Liver (tissue), 9 donors: ENCODE measurements around the gene SLC22A31. TPM values are rescaled to one million over a fixed set of nuclear protein-coding genes. Genes with fewer than 3 reads are reported as not detected.
"Not testable (repeated sequence)": the region's sequence is repeated elsewhere in the genome, so short reads cannot be mapped to it uniquely, and the experiment has no call there.

Experiments
- DNase-seq: peaks from one replicate; pipeline ENCODE4 v3.0.0-alpha.2; 2017; ENCODE audit warnings: low spot score
- H3K27ac ChIP-seq, 2 donors: one replicate each; pipeline ENCODE4 v1.7.0; 2013; ENCODE audit warnings: inconsistent platforms in 2 of 2, low read length in 2 of 2, control low read depth in 1 of 2, low read depth in 1 of 2, mild to moderate bottlenecking in 1 of 2
- H3K27me3 ChIP-seq, 4 donors: one replicate each; pipeline versions ENCODE4 v1.6.1 to v1.7.0; 2013; ENCODE audit warnings: low read length in 3 of 4, inconsistent platforms in 1 of 4, mild to moderate bottlenecking in 1 of 4, moderate library complexity in 1 of 4; ENCODE audit not compliant: control insufficient read depth in 4 of 4, insufficient read depth in 4 of 4
- H3K36me3 ChIP-seq, 4 donors: one replicate each; pipeline versions ENCODE4 v1.6.1 to v1.7.0; 2013; ENCODE audit warnings: low read length in 3 of 4, mild to moderate bottlenecking in 3 of 4, low read depth in 1 of 4, moderate library complexity in 1 of 4; ENCODE audit not compliant: control insufficient read depth in 4 of 4, insufficient read depth in 3 of 4
- H3K4me1 ChIP-seq, 4 donors: one replicate each; pipeline versions ENCODE4 v1.6.1 to v1.7.0; 2013; ENCODE audit warnings: low read length in 3 of 4, mild to moderate bottlenecking in 3 of 4, moderate library complexity in 1 of 4; ENCODE audit not compliant: control insufficient read depth in 4 of 4, insufficient read depth in 4 of 4
- H3K4me3 ChIP-seq, 3 donors: one replicate each; pipeline versions ENCODE4 v1.6.1 to v1.7.0; 2013; ENCODE audit warnings: low read length in 3 of 3, control low read depth in 1 of 3, low read depth in 1 of 3, mild to moderate bottlenecking in 1 of 3
- H3K9ac ChIP-seq, 2 donors: one replicate each; pipeline ENCODE4 v1.7.0; 2013; ENCODE audit warnings: low read length in 2 of 2, mild to moderate bottlenecking in 2 of 2, moderate library complexity in 2 of 2, control low read depth in 1 of 2, low read depth in 1 of 2
- H3K9me3 ChIP-seq, 4 donors: one replicate each; pipeline versions ENCODE4 v1.6.1 to v1.7.0; 2013; ENCODE audit warnings: low read length in 3 of 4; ENCODE audit not compliant: control insufficient read depth in 4 of 4
- EGR1 ChIP-seq, 2 donors: IDR thresholded peaks; 2 replicates each; pipeline ENCODE4 v1.6.1; 2016 to 2018; ENCODE audit warnings: antibody characterized with exemption in 2 of 2, low read depth in 2 of 2
- FOXA1 ChIP-seq: IDR thresholded peaks from 2 replicates; pipeline ENCODE4 v1.6.1; 2016; ENCODE audit warnings: antibody characterized with exemption
- FOXA2 ChIP-seq: IDR thresholded peaks from 2 replicates; pipeline ENCODE4 v1.6.1; 2016; ENCODE audit warnings: antibody characterized with exemption
- GABPA ChIP-seq, 2 donors: IDR thresholded peaks in 1 of 2; conservative IDR thresholded peaks in 1 of 2; 2 replicates each; pipeline ENCODE4 v1.6.1; 2016; ENCODE audit warnings: antibody characterized with exemption in 2 of 2, mild to moderate bottlenecking in 1 of 2, moderate library complexity in 1 of 2
- HNF4A ChIP-seq, 2 donors: conservative IDR thresholded peaks; 2 replicates each; pipeline ENCODE4 v1.6.1; 2016; ENCODE audit warnings: antibody characterized with exemption in 2 of 2, mild to moderate bottlenecking in 2 of 2
- HNF4G ChIP-seq: IDR thresholded peaks from 2 replicates; pipeline ENCODE4 v1.6.1; 2016; ENCODE audit warnings: antibody characterized with exemption
- JUND ChIP-seq, 2 donors: IDR thresholded peaks; 2 replicates each; pipeline ENCODE4 v1.6.1; 2016; ENCODE audit warnings: antibody characterized with exemption in 2 of 2
- NR2F2 ChIP-seq: IDR thresholded peaks from 2 replicates; pipeline ENCODE4 v1.6.1; 2016; ENCODE audit warnings: antibody characterized with exemption
- RAD21 ChIP-seq, 2 donors: IDR thresholded peaks; 2 replicates each; pipeline ENCODE4 v1.6.1; 2016; ENCODE audit warnings: antibody characterized with exemption in 2 of 2, mild to moderate bottlenecking in 2 of 2
- RXRA ChIP-seq, 2 donors: IDR thresholded peaks; 2 replicates each; pipeline ENCODE4 v1.6.1; 2017 to 2018; ENCODE audit warnings: antibody characterized with exemption in 2 of 2, mild to moderate bottlenecking in 1 of 2
- SP1 ChIP-seq: IDR thresholded peaks from 2 replicates; pipeline ENCODE4 v1.6.1; 2018; ENCODE audit warnings: antibody characterized with exemption, mild to moderate bottlenecking
- TAF1 ChIP-seq: conservative IDR thresholded peaks from 2 replicates; pipeline ENCODE4 v1.6.1; 2016; ENCODE audit warnings: antibody characterized with exemption, mild to moderate bottlenecking
- YY1 ChIP-seq: IDR thresholded peaks from 2 replicates; pipeline ENCODE4 v1.6.1; 2016; ENCODE audit warnings: antibody characterized with exemption, mild to moderate bottlenecking
- WGBS: extraction: QIAGEN DNeasy Blood & Tissue Kit; methylation state at CpG from one replicate; pipeline ENCODE4 v1.1.7; 2013; 5-methylcytosine and 5-hydroxymethylcytosine counted together
- polyA plus RNA-seq, 2 donors: library from polyadenylated mRNA; stranded (reverse) in 1 of 2; unstranded in 1 of 2; fragments of 200-250 nt in 1 of 2; fragments of >200 nt in 1 of 2; fragmentation: Nextera tagmentation in 1 of 2; extraction: Ambion mirVana in 1 of 2; gene quantifications; one replicate each; pipeline versions ENCODE4 v1.2.1 to v1.2.3, GENCODE V29; 2013 to 2015
- total RNA-seq, 2 donors: library from RNA; depleted of rRNA; stranded (reverse); fragments of >200 nt; gene quantifications; one replicate each; pipeline ENCODE4 v1.2.3, GENCODE V29; 2014
- TF ChIP-seq, protein P1 (sequence below): IDR thresholded peaks from 2 replicates; pipeline ENCODE4 v1.6.1; 2016; ENCODE audit warnings: antibody characterized with exemption
- TF ChIP-seq, protein P2 (sequence below): IDR thresholded peaks from 2 replicates; pipeline ENCODE4 v1.6.1; 2016; ENCODE audit warnings: antibody characterized with exemption
- TF ChIP-seq, protein P3 (sequence below): IDR thresholded peaks from 2 replicates; pipeline ENCODE4 v1.6.1; 2016; ENCODE audit warnings: antibody characterized with exemption, mild to moderate bottlenecking
- donor health status: healthy.
- donor health status: healthy.
- donor health status: healthy.
- donor health status: healthy.
- donor health status: healthy.

SLC22A31 gene
- total and polyA plus RNA-seq, 4 donors, result 0.15 to 0.50 (median 0.48) TPM; not detected in 1

DNA sequence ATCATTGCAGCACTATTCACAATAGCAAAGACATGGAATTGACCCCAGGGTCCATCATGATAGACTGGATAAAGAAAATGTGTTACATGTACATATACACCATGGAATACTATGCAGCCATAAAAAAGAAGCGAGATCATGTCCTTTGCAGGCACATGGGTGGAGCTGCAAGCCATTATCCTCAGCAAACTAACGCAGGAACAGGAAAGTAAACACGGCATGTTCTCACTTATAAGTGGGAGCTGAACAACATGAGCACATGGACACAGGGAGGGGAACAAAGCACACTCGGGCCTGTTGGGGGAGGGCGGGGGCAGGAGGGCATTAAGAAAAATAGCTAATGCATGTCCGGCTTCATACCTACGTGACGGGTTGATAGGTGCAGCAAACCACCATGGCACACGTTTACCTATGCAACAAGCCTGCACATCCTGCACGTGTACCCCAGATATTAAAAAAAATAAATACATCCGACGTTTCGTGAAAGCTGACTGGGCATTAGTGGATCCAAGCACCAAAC lies 46.1 kb upstream of the SLC22A31 start:
- Histone ChIP-seq H3K36me3 (no peaks in the 10 kb centered on the region), H3K27me3 (no peaks in the 10 kb centered on the region), H3K9me3 (peaks cover 0 to 2% (median 0%) of the 10 kb centered on the region in 4 donors), H3K9ac (no peak overlapping the region), H3K4me1 (peaks cover 8 to 13% (median 13%) of the 10 kb centered on the region in 4 donors), H3K27ac (no peak overlapping the region), H3K4me3 (peak overlapping the region in 2 of 3 donors; percentile 16 to 47)
- TF ChIP-seq FOXA2 (no peak), RAD21 (IDR thresholded peaks at IDR 0.05) (no peak), RXRA (IDR thresholded peaks at IDR 0.05) (no peak)
- TF ChIP-seq, protein P1, sequence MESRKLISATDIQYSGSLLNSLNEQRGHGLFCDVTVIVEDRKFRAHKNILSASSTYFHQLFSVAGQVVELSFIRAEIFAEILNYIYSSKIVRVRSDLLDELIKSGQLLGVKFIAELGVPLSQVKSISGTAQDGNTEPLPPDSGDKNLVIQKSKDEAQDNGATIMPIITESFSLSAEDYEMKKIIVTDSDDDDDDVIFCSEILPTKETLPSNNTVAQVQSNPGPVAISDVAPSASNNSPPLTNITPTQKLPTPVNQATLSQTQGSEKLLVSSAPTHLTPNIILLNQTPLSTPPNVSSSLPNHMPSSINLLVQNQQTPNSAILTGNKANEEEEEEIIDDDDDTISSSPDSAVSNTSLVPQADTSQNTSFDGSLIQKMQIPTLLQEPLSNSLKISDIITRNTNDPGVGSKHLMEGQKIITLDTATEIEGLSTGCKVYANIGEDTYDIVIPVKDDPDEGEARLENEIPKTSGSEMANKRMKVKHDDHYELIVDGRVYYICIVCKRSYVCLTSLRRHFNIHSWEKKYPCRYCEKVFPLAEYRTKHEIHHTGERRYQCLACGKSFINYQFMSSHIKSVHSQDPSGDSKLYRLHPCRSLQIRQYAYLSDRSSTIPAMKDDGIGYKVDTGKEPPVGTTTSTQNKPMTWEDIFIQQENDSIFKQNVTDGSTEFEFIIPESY, result no peak
- TF ChIP-seq, protein P2, sequence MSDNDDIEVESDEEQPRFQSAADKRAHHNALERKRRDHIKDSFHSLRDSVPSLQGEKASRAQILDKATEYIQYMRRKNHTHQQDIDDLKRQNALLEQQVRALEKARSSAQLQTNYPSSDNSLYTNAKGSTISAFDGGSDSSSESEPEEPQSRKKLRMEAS, result no peak
- TF ChIP-seq, protein P3, sequence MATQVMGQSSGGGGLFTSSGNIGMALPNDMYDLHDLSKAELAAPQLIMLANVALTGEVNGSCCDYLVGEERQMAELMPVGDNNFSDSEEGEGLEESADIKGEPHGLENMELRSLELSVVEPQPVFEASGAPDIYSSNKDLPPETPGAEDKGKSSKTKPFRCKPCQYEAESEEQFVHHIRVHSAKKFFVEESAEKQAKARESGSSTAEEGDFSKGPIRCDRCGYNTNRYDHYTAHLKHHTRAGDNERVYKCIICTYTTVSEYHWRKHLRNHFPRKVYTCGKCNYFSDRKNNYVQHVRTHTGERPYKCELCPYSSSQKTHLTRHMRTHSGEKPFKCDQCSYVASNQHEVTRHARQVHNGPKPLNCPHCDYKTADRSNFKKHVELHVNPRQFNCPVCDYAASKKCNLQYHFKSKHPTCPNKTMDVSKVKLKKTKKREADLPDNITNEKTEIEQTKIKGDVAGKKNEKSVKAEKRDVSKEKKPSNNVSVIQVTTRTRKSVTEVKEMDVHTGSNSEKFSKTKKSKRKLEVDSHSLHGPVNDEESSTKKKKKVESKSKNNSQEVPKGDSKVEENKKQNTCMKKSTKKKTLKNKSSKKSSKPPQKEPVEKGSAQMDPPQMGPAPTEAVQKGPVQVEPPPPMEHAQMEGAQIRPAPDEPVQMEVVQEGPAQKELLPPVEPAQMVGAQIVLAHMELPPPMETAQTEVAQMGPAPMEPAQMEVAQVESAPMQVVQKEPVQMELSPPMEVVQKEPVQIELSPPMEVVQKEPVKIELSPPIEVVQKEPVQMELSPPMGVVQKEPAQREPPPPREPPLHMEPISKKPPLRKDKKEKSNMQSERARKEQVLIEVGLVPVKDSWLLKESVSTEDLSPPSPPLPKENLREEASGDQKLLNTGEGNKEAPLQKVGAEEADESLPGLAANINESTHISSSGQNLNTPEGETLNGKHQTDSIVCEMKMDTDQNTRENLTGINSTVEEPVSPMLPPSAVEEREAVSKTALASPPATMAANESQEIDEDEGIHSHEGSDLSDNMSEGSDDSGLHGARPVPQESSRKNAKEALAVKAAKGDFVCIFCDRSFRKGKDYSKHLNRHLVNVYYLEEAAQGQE, result no peak
- no peak for DNase-seq
- 61% methylated on average over 13 of the region's 13 CpGs for WGBS

DNA sequence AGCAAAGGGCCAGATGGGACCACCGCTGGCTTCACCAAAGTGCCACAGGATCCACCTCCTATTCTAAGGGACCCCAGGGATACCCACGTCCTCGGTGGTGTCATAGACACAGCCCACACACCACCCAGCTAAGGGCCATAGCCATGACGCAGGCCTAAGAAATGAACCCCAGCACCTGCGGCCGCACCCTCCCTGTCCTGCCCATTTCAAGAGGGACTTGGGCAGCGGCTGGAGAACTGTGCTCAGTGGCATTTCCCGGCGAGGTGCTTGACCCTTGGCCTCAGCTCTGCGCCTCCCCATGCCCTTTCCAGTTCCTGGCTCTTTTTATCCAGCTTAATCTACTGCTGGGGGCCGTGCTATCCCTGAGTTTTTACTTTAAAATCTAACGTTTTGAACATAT lies 44.4 kb upstream of the SLC22A31 start:
- H3K27ac ChIP-seq, result no peak overlapping the region
- H3K4me3 ChIP-seq, result no peak overlapping the region
- no peaks in the 10 kb centered on the region for H3K27me3 ChIP-seq
- DNase-seq, result no peak
- H3K9me3 ChIP-seq, result peaks cover 0 to 2% (median 0%) of the 10 kb centered on the region in 4 donors
- no peak for TF ChIP-seq GABPA (IDR thresholded peaks at IDR 0.05 in 1 of 2, conservative IDR thresholded peaks at IDR 0.05 in 1 of 2)
- TF ChIP-seq RAD21 (IDR thresholded peaks at IDR 0.05), result no peak
- TF ChIP-seq HNF4G, result no peak
- no peak for TF ChIP-seq HNF4A (conservative IDR thresholded peaks at IDR 0.05)
- no peak for TF ChIP-seq RXRA (IDR thresholded peaks at IDR 0.05)
- no peak for TF ChIP-seq JUND (IDR thresholded peaks at IDR 0.05)
- TF ChIP-seq, protein P1, result no peak
- TF ChIP-seq, protein P2, result no peak
- TF ChIP-seq FOXA1, result no peak
- TF ChIP-seq FOXA2, result no peak
- no peak for TF ChIP-seq SP1
- TF ChIP-seq EGR1 (IDR thresholded peaks at IDR 0.05; ENCODE audit: low read depth in 2 of 2), result no peak
- no peak for TF ChIP-seq TAF1
- TF ChIP-seq NR2F2, result no peak
- TF ChIP-seq YY1, result no peak
- H3K4me1 ChIP-seq, result peaks cover 9 to 13% (median 13%) of the 10 kb centered on the region in 4 donors
- H3K36me3 ChIP-seq, result no peaks in the 10 kb centered on the region
- WGBS, result 68% methylated on average over 12 of the region's 12 CpGs
- H3K9ac ChIP-seq, result no peak overlapping the region

DNA sequence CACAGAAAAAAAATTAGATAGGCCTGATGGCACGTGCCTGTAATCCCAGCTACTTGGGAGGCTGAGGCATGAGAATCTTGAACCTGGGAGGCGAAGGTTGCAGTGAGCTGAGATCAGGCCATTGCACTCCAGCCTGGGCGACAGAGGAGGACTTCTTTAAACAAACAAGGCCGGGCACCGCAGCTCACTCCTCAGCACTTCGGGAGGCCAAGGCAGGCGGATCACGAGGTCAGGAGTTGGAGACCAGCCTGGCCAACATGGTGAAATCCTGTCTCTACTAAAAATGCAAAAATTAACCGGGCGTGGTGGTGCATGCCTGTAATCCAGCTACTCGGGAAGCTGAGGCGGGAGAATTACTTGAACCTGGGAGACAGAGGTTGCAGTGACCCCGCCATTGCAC lies 43.9 kb upstream of the SLC22A31 start:
- not testable (repeated sequence) for H3K27ac ChIP-seq, H3K36me3 ChIP-seq, H3K9me3 ChIP-seq, H3K4me3 ChIP-seq, H3K9ac ChIP-seq, DNase-seq, H3K27me3 ChIP-seq
- peaks cover 9 to 13% (median 13%) of the 10 kb centered on the region in 4 donors for H3K4me1 ChIP-seq
- WGBS, result 60% methylated on average over 13 of the region's 13 CpGs
